HG03039 (cell line): Measurements from ENCODE around the gene KLRK1.
"Not testable (repeated sequence)": the region's sequence is repeated elsewhere in the genome, so short reads cannot be mapped to it uniquely, and the experiment has no call there.

ENCODE experiments used
- ATAC-seq: cut with Tn5 transposase; IDR thresholded peaks from one replicate; pipeline ENCODE4 v1.9.1; 2021; ENCODE audit warnings: mild to moderate bottlenecking, moderate library complexity; ENCODE audit not compliant: unreplicated experiment

The KLRK1 gene

GRCh38 chr12:10389904-10390303, at the start of gene KLRK1:
KLRK1 (minus strand) TSS chr12:10390041; CDS start chr12:10388810, 1,231 bp downstream.
- no peak for ATAC-seq

DNA sequence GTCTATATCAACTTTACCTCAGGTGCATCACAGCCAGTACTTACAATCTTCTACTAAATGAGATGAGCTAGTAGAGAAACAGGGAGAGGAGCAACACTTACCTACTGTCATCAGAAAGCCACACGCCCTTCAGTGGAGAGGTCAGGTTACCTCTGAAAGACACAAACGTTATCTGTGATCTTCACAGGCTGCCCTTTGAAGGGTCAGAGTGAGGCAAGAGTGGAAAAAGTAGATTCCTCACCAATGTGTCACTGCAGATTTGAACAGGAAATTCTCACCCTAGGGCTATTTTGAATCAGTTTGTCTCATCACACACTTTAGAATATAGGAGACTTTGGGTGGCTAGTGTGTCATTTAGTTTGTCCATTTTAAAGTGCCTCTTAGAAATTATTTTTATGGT, 47.8 kb upstream of the KLRK1 start:
- ATAC-seq, result not testable (repeated sequence)

DNA sequence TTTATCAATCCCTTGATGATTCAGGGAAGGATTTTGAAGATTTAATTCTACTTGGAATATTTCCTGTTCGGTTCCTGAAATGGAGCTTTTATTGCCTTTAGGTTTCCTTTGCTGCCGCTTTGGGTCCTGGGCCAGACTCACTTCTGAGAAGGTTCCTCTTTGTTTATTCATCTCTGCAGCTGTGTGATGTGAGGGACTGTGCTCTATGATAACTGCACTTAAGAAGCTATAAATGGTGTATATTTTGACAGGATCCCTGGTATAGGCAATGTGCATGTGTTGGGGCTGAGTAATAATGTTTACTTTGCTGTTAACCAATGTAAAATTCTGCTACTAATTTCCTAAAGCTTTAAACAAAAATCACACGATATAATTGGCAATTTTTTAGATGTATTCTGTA, 46.0 kb upstream of the KLRK1 start, which contains the start of gene KLRC2:
Gene KLRC2 (minus strand): TSS at position 195 of the 400 bp plus-strand sequence. CDS start 24 bp downstream, at position 171.
- not testable (repeated sequence) for ATAC-seq

GRCh38 chr12:10430623-10431022, 40.8 kb upstream of the KLRK1 start:
- ATAC-seq, result not testable (repeated sequence)

GRCh38 chr12:10425938-10426337, 36.1 kb upstream of the KLRK1 start:
- not testable (repeated sequence) for ATAC-seq

GRCh38 chr12:10424260-10424899, 34.5 kb upstream of the KLRK1 start:
- not testable (repeated sequence) for ATAC-seq

DNA sequence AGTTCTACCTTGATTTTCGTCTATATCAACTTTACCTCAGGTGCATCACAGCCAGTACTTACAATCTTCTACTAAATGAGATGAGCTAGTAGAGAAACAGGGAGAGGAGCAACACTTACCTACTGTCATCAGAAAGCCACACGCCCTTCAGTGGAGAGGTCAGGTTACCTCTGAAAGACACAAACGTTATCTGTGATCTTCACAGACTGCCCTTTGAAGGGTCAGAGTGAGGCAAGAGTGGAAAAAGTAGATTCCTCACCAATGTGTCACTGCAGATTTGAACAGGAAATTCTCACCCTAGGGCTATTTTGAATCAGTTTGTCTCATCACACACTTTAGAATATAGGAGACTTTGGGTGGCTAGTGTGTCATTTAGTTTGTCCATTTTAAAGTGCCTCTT, 32.3 kb upstream of the KLRK1 start:
- ATAC-seq, result not testable (repeated sequence)

- ATAC-seq, result not testable (repeated sequence)
These were observed 30.5 kb upstream of the KLRK1 start, which contains the start of gene KLRC3 for GRCh38 chr12:10420334-10420733. KLRC3 (minus strand) TSS chr12:10420595; CDS start chr12:10420550, 45 bp downstream.

GRCh38 chr12:10409392-10409791, 19.6 kb upstream of the KLRK1 start, which contains the start of gene KLRC4:
KLRC4 (minus strand) TSS chr12:10409757; CDS start chr12:10409575, 182 bp downstream.
- no peak for ATAC-seq

DNA sequence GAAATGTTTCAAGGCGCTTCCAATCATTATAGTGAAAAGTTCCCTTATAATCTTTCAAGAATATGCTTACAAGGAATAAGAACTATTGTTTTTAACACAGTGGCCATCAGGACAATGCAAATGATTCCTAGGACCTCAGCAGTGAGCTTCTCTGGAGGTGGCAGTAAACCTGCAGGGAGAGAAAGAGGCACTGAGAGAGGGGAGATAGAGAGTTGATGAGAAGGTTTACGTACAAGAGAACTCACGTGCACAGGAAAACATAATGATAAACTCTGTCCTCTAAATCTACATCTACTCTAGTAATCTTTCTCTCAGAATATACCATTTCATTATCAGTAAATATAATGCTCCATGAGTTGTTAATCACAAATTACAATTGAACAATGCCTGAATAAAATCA, 19.0 kb upstream of the KLRK1 start:
- no peak for ATAC-seq

DNA sequence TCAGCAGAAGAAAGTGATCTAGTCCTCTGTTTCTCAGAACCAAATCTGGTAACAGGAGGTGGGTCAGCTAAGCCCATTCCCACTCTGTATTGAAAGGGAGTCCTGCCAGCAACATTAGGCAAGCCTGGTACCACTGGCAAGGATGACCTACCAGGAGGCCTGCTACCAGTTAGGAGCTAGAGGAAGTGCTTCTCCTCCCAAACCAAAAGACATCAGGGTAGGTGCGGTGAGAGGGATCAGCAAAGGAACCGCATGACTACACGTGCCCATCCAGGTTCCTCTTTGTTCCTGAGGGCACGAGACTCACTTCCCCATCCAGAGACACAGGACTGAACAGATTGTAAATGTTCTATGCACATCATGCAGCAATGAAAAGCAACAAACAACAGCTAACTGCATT, 16.9 kb upstream of the KLRK1 start:
- no peak for ATAC-seq

DNA sequence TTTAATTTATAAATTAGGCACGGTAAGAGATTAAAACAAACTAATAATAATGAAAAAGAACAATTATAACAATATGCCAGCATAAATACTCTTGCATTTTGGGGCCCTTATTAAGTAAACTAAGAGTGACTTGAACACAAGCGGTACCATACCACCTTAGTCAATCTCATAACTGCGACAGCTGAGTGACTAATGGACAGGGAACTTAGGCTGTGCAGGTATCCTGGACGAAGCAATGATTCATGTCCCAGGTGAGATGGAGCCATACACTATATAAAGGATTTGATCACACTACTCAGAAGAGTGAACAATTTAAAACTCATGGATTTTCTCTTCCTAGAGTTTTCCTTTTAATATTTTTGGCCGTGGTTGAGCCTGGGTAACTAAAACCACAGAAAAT, 15.5 kb upstream of the KLRK1 start:
- ATAC-seq, result no peak

GRCh38 chr12:10404798-10405197, 15.0 kb upstream of the KLRK1 start:
- ATAC-seq, result no peak

- ATAC-seq, result no peak
These were observed 11.0 kb upstream of the KLRK1 start for GRCh38 chr12:10400829-10401228.

DNA sequence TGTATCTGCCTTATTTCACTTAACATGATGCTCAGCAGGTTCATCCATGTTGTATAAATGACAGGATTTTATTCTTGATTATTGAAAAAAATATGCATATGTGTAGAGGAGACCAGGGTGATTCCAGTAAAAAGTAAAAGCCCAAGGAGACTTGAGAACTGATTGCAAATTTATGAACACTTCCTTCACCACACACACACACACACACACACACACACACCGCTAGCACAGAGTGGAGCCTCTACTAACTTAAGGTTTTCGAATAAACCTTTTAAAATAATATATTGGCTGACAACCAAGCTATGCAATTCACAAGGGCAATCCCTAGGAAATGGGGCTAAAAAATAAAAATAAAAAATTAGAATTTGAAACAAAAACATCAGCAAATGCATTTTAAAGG, 8.3 kb upstream of the KLRK1 start:
- no peak for ATAC-seq

DNA sequence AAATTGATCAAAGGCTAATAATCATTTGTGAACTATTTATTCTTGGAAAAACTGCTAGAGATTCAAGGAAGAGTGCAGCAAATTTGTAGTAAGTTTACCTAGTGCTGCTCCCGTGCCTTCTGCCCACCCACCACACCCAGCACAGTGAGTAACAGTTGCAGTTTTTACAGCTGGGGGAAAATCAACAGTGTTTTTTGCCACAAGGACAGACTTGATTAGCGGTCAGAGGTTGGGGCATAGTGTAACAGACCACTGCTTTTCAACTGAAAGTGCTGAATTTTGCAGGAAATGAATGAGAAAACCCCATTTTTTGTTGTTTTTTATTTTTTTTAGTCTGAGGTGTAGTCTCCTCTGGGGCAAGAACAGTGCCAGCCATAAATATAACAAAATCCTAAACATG, 7.5 kb upstream of the KLRK1 start:
- no peak for ATAC-seq

- not testable (repeated sequence) for ATAC-seq
These were observed 6.3 kb upstream of the KLRK1 start for GRCh38 chr12:10396176-10396575.

- ATAC-seq, result no peak
These were observed 5.7 kb upstream of the KLRK1 start for GRCh38 chr12:10395390-10395998.

DNA sequence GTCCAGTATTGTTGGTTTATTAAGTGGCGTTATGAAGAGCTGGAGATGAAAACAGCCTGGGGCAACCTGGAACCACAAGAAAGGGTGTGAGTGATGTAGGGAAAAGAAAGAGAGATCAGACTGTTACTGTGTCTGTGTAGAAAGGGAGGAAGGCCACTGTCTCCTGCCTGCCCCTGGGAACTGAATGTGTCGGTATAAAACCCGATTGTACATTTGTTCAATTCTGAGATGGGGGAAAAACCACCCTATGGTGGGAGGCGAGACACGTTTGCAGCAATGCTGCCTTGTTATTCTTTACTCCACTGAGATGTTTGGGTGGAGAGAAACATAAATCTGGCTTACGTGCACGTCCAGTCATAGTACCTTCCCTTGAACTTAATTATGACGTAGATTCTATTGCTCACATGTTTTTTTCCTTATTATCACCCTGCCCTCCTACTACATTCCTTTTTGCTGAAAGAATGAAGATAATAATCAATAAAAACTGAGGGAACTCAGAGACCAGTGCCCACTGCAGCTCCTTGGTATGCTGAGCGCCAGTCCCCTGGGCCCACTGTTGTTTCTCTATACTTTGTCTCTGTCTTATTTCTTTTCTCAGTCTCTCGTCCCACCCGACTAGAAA, 4.8 kb upstream of the KLRK1 start:
- ATAC-seq, result not testable (repeated sequence)

GRCh38 chr12:10393291-10393690, 3.5 kb upstream of the KLRK1 start:
- ATAC-seq, result no peak

- no peak for ATAC-seq
These were observed 2.6 kb upstream of the KLRK1 start for GRCh38 chr12:10392394-10392930.

- ATAC-seq, result not testable (repeated sequence)
These were observed 1.1 kb upstream of the KLRK1 start for GRCh38 chr12:10390991-10391390.
